DND-41 (cell line): ENCODE measurements around the gene RNGTT.

ENCODE experiments used
- ATAC-seq: fragments of 200-7000 bp; cut with Tn5 transposase; 3 replicates; pipeline ENCODE4 v1.9.1; 2021; ENCODE audit warnings: low read depth; ENCODE audit not compliant: insufficient read depth
- DNase-seq: peaks from one replicate; pipeline ENCODE4 v3.0.0-alpha.2; 2020
- H2AFZ ChIP-seq: 2 replicates; pipeline ENCODE4 v1.6.0; 2012; ENCODE audit warnings: low read depth, low read length
- H3K27ac ChIP-seq: 2 replicates; pipeline ENCODE4 v1.5.1; 2012; ENCODE audit warnings: low read length, inconsistent platforms
- H3K27me3 ChIP-seq: fragments of 200-600 bp; sonication (generic); 2 replicates; pipeline ENCODE4 v1.6.0; 2012; ENCODE audit warnings: low read length, mild to moderate bottlenecking, inconsistent platforms; ENCODE audit not compliant: insufficient read depth, poor library complexity
- H3K36me3 ChIP-seq: 2 replicates; pipeline ENCODE4 v1.5.1; 2012; ENCODE audit warnings: low read length, inconsistent platforms; ENCODE audit not compliant: insufficient read depth
- H3K4me1 ChIP-seq: 2 replicates; pipeline ENCODE4 v1.5.1; 2012; ENCODE audit warnings: mild to moderate bottlenecking, low read length; ENCODE audit not compliant: insufficient read depth
- H3K4me2 ChIP-seq: 2 replicates; pipeline ENCODE4 v1.6.0; 2012; ENCODE audit warnings: mild to moderate bottlenecking, moderate library complexity, low read length, inconsistent platforms; ENCODE audit not compliant: insufficient read depth
- H3K4me3 ChIP-seq, 2 experiments: fragments of 200-600 bp in 1 of 2; shearing (Covaris generic) in 1 of 2; 2 replicates each; pipeline ENCODE4 v1.5.1; 2012 to 2016; ENCODE audit warnings: inconsistent platforms in 2 of 2, low read length in 2 of 2, mild to moderate bottlenecking in 2 of 2, low read depth in 1 of 2, moderate library complexity in 1 of 2
- H3K79me2 ChIP-seq: 2 replicates; pipeline ENCODE4 v1.6.0; 2012; ENCODE audit warnings: low read length, inconsistent platforms; ENCODE audit not compliant: insufficient read depth
- H3K9ac ChIP-seq: 2 replicates; pipeline ENCODE4 v1.6.0; 2012; ENCODE audit warnings: low read depth, mild to moderate bottlenecking, inconsistent platforms, low read length, moderate library complexity
- H3K9me3 ChIP-seq: 2 replicates; pipeline ENCODE4 v1.5.1; 2012; ENCODE audit warnings: low read length, moderate library complexity, mild to moderate bottlenecking, inconsistent platforms; ENCODE audit not compliant: insufficient read depth, severe bottlenecking
- H4K20me1 ChIP-seq: 2 replicates; pipeline ENCODE4 v1.6.0; 2012; ENCODE audit warnings: low read length; ENCODE audit not compliant: insufficient read depth
- EZH2 ChIP-seq: IDR thresholded peaks from 3 replicates; pipeline ENCODE4 v1.6.1; 2012; ENCODE audit warnings: borderline replicate concordance, low read depth, mild to moderate bottlenecking, moderate library complexity, low read length, inconsistent platforms; ENCODE audit not compliant: severe bottlenecking
- TF ChIP-seq, protein P1 (sequence below): IDR thresholded peaks from 2 replicates; pipeline ENCODE4 v1.5.1; 2012; ENCODE audit warnings: borderline replicate concordance, low read length, moderate library complexity, mild to moderate bottlenecking; ENCODE audit not compliant: poor library complexity, severe bottlenecking; ENCODE audit errors: extremely low read depth

RNGTT gene

DNA sequence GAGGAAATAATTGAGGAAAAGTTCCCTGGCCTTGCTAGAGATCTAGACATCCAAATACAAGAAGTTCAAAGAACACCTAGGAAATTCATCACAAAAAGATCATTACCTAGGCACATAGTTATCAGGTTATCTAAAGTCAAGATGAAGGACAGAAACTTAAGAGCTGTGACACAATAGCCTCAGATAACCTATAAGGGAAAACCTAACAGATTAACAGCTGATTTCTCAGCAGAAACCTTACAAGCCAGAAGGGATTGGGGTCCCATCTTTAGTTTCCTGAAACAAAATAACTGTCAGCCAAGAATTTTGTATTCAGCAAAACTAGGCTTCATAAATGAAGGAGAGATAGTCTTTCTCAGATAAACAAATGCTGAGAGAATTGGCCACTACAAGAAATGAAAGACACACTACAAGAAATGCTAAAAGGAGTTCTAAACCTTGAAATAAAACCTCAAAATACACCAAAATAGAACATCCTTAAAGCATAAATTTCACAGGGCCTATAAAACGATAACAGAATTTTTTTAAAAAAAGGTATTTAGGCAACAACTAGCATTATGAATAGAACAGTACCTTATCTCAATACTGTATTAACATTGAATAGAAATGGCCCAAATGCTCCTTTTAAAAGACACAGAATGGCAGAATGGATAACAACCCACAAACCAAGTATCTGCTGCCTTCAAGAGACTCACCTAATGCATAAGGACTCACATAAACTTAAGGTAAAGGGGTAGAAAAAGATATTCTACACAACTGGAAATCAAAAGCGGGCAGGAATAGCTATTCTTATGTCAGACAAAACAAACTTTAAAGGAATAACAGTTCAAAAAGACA, 9.7 kb downstream of the RNGTT start:
- H3K9me3 ChIP-seq = peaks cover 31% of the 10 kb centered on the region

DNA sequence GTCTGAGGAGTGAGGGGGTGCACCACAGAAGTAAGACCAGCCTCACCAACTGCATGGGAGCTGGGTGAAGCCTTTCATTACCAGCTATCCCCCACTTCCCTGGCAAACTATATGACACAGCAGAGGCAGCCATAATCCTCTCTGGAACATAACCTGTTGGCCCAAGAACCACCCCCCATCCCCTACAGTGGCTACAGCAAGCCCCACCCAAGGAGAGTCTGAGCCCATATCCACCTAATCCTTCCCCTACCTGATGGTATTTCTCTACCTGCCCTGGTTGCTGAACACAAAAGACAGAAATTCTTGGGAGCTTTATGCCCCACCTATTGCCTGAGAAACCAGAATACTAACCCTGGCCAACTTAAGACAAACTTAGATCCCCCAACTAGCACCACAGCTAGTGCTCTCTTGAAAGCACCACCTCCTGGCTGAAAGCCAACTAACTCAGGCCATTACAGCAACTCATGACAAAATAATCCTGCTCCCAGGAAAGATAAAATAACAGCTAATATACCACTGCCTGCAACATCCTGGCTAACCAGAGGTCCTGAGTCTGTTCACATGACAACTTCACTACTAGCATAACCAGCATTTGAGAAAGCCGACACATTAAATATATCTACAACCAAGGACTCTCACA, 11.2 kb downstream of the RNGTT start:
- Histone ChIP-seq H3K4me1 (no peaks in the 10 kb centered on the region), H4K20me1 (no peaks in the 10 kb centered on the region), H3K9me3 (peaks cover 31% of the 10 kb centered on the region), H3K79me2 (peaks cover 79% of the 10 kb centered on the region), H3K36me3 (peaks cover 23% of the 10 kb centered on the region), H2AFZ (no peak overlapping the region), H3K4me2 (no peak overlapping the region), H3K27me3 (no peaks in the 10 kb centered on the region), H3K27ac (no peak overlapping the region), H3K9ac (no peak overlapping the region), H3K4me3 (0 out of 4 replicates have a peak overlapping the region, but pooled peaks of 1 of the 2 experiments have one; percentile 13)
- ATAC-seq (no peak), DNase-seq (no peak)
- TF ChIP-seq, protein P1, sequence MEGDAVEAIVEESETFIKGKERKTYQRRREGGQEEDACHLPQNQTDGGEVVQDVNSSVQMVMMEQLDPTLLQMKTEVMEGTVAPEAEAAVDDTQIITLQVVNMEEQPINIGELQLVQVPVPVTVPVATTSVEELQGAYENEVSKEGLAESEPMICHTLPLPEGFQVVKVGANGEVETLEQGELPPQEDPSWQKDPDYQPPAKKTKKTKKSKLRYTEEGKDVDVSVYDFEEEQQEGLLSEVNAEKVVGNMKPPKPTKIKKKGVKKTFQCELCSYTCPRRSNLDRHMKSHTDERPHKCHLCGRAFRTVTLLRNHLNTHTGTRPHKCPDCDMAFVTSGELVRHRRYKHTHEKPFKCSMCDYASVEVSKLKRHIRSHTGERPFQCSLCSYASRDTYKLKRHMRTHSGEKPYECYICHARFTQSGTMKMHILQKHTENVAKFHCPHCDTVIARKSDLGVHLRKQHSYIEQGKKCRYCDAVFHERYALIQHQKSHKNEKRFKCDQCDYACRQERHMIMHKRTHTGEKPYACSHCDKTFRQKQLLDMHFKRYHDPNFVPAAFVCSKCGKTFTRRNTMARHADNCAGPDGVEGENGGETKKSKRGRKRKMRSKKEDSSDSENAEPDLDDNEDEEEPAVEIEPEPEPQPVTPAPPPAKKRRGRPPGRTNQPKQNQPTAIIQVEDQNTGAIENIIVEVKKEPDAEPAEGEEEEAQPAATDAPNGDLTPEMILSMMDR = no peak

More for the DNA sequence above, 9.7 kb downstream of the RNGTT start:
- TF ChIP-seq EZH2 = no peak
- TF ChIP-seq, protein P1 = no peak
- Histone ChIP-seq H3K27me3 (no peaks in the 10 kb centered on the region), H3K9ac (no peak overlapping the region), H3K4me3 (no peak overlapping the region), H3K36me3 (peaks cover 23% of the 10 kb centered on the region), H3K79me2 (peaks cover 95% of the 10 kb centered on the region), H2AFZ (no peak overlapping the region), H4K20me1 (no peaks in the 10 kb centered on the region), H3K4me1 (0 out of 2 replicates have a peak, but pooled peaks cover 1% of the 10 kb centered on the region), H3K27ac (no peak overlapping the region), H3K4me2 (no peak overlapping the region)
- DNase-seq (no peak), ATAC-seq (no peak)

DNA sequence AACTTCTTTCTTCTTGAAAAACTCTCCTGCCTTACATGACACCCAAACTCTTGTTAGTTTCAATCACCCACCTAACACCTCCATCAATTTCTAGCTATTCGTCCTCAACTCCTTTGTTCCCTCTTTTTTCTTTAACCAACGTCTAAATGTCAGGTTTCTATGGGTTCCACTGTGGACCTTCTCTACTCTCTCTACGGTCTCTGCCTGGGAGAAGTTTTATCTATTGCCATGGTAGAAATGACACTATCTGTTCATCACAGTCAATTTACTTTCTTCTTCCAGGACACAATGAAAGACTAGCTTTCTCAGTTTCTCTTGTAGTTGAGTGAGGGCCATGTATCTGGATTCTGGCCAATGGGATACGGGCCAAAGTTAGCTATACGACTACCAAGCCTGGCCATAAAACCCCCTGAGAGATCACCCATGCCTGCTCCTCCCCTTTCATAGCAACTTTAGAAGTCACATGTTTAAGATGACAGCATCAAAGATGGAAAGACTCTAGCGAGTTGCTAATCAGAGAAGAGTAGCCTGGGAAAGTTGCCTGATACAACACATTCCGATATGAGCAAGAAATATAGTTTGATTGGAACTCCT, 17.9 kb downstream of the RNGTT start:
- ATAC-seq = no peak

More for the DNA sequence above, 17.9 kb downstream of the RNGTT start:
- Histone ChIP-seq H3K79me2 (peaks cover 62% of the 10 kb centered on the region), H3K27me3 (no peaks in the 10 kb centered on the region), H3K36me3 (peaks cover 2% of the 10 kb centered on the region; the same call in 1 of the 2 replicates), H3K27ac (no peak overlapping the region), H3K9ac (no peak overlapping the region), H3K4me1 (no peaks in the 10 kb centered on the region), H4K20me1 (peaks cover 3% of the 10 kb centered on the region; the same call in 1 of the 2 replicates), H3K4me3 (no peak overlapping the region), H2AFZ (no peak overlapping the region), H3K4me2 (no peak overlapping the region), H3K9me3 (peaks cover 6% of the 10 kb centered on the region)
- no peak for DNase-seq
- no peak for TF ChIP-seq EZH2
- TF ChIP-seq, protein P1 = no peak
